ENCODE measurements around the gene HSPA8.

Gene HSPA8

GRCh38 chr11:123045101-123045500, 16.8 kb downstream of the HSPA8 start:
- Histone ChIP-seq H3K27me3 (replicated peaks) (no peaks in the 10 kb centered on the region), H3K4me3 (ENCODE audit: low read depth, low read length) (no peak overlapping the region), H3K27ac (no peak overlapping the region), H3K36me3 (replicated peaks) (no peaks in the 10 kb centered on the region)
- in situ Hi-C loops (cut with HindIII; ENCODE audit: low pct_ligation_motif_present, low sequenced_read_pairs): no loop called here
- no peak for TF ChIP-seq CTCF (IDR thresholded peaks at IDR 0.05; ENCODE audit: low read depth, low read length, missing control alignments)
- no peak for DNase-seq

- in situ Hi-C loops (cut with HindIII; ENCODE audit: low pct_ligation_motif_present, low sequenced_read_pairs): no loop called here
- no peak for DNase-seq
- H3K27ac ChIP-seq: no peak overlapping the region
Observed at GRCh38 chr11:123041185-123041584, 20.8 kb downstream of the HSPA8 start.

GRCh38 chr11:123040111-123040432, 21.9 kb downstream of the HSPA8 start:
- H3K4me3 ChIP-seq (ENCODE audit: low read depth, low read length): no peak overlapping the region
- no peaks in the 10 kb centered on the region for H3K36me3 ChIP-seq (replicated peaks)
- no peak for DNase-seq
- no peak for TF ChIP-seq CTCF (IDR thresholded peaks at IDR 0.05; ENCODE audit: low read depth, low read length, missing control alignments)
- no peaks in the 10 kb centered on the region for H3K27me3 ChIP-seq (replicated peaks)
- no peak overlapping the region for H3K27ac ChIP-seq
- in situ Hi-C loops (cut with HindIII; ENCODE audit: low pct_ligation_motif_present, low sequenced_read_pairs): no loop called here

More at GRCh38 chr11:123041185-123041584, 20.8 kb downstream of the HSPA8 start:
- Histone ChIP-seq H3K36me3 (replicated peaks) (no peaks in the 10 kb centered on the region), H3K27me3 (replicated peaks) (no peaks in the 10 kb centered on the region), H3K4me3 (ENCODE audit: low read depth, low read length) (no peak overlapping the region)
- no peak for TF ChIP-seq CTCF (IDR thresholded peaks at IDR 0.05; ENCODE audit: low read depth, low read length, missing control alignments)

- Histone ChIP-seq H3K4me3 (ENCODE audit: low read depth, low read length) (no peak overlapping the region), H3K27ac (no peak overlapping the region), H3K36me3 (replicated peaks) (no peaks in the 10 kb centered on the region), H3K27me3 (replicated peaks) (no peaks in the 10 kb centered on the region)
- no peak for TF ChIP-seq CTCF (IDR thresholded peaks at IDR 0.05; ENCODE audit: low read depth, low read length, missing control alignments)
- DNase-seq: no peak
- in situ Hi-C loops (cut with HindIII; ENCODE audit: low pct_ligation_motif_present, low sequenced_read_pairs): no loop called here
Observed at GRCh38 chr11:123035831-123036230, 26.1 kb downstream of the HSPA8 start.

GRCh38 chr11:123034597-123034996, 27.3 kb downstream of the HSPA8 start:
- no peak overlapping the region for H3K27ac ChIP-seq
- no peak for DNase-seq
- H3K4me3 ChIP-seq (ENCODE audit: low read depth, low read length): no peak overlapping the region
- H3K27me3 ChIP-seq (replicated peaks): no peaks in the 10 kb centered on the region
- H3K36me3 ChIP-seq (replicated peaks): no peaks in the 10 kb centered on the region
- TF ChIP-seq CTCF (IDR thresholded peaks at IDR 0.05; ENCODE audit: low read depth, low read length, missing control alignments): no peak
- in situ Hi-C loops (cut with HindIII; ENCODE audit: low pct_ligation_motif_present, low sequenced_read_pairs): no loop called here

- Histone ChIP-seq H3K4me3 (ENCODE audit: low read depth, low read length) (no peak overlapping the region), H3K27ac (no peak overlapping the region), H3K36me3 (replicated peaks) (no peaks in the 10 kb centered on the region), H3K27me3 (replicated peaks) (no peaks in the 10 kb centered on the region)
- DNase-seq: no peak
- in situ Hi-C loops (cut with HindIII; ENCODE audit: low pct_ligation_motif_present, low sequenced_read_pairs): no loop called here
- TF ChIP-seq CTCF (IDR thresholded peaks at IDR 0.05; ENCODE audit: low read depth, low read length, missing control alignments): peak; percentile 32
Observed at GRCh38 chr11:123033895-123034294, 28.0 kb downstream of the HSPA8 start.
